ENCODE measurements around the gene ANKRD11.
"Not testable (repeated sequence)": the region's sequence is repeated elsewhere in the genome, so short reads cannot be mapped to it uniquely, and the experiment has no call there.

The ANKRD11 gene

GRCh38 chr16:89434490-89434889 is 55.9 kb downstream of the ANKRD11 start:
- DNase-seq (ENCODE audit: extremely low read depth, low read depth): no peak

GRCh38 chr16:89433363-89433984 is 56.9 kb downstream of the ANKRD11 start:
- H3K4me3 ChIP-seq (replicated peaks; ENCODE audit: low read depth, low read length); DNase-seq (ENCODE audit: extremely low read depth, low read depth): not testable (repeated sequence)

More at GRCh38 chr16:89434490-89434889, 55.9 kb downstream of the ANKRD11 start:
- no peak overlapping the region for H3K4me3 ChIP-seq (replicated peaks; ENCODE audit: low read depth, low read length)
- no peak for TF ChIP-seq CTCF (IDR thresholded peaks at IDR 0.05; ENCODE audit: low read depth, low read length, missing control alignments)

- no peak overlapping the region; the same call in 1 of the 2 replicates for H3K4me3 ChIP-seq (replicated peaks; ENCODE audit: low read depth, low read length)
- TF ChIP-seq CTCF (IDR thresholded peaks at IDR 0.05; ENCODE audit: low read depth, low read length, missing control alignments): no peak
- no peak for DNase-seq (ENCODE audit: extremely low read depth, low read depth)
These were observed 58.7 kb downstream of the ANKRD11 start for GRCh38 chr16:89431630-89432029.

- peak; percentile 71 for DNase-seq (ENCODE audit: extremely low read depth, low read depth)
- H3K4me3 ChIP-seq (replicated peaks; ENCODE audit: low read depth, low read length): no peak overlapping the region; the same call in 1 of the 2 replicates
- TF ChIP-seq CTCF (IDR thresholded peaks at IDR 0.05; ENCODE audit: low read depth, low read length, missing control alignments): no peak
These were observed 59.2 kb downstream of the ANKRD11 start for GRCh38 chr16:89431158-89431584.

- no peak for TF ChIP-seq CTCF (IDR thresholded peaks at IDR 0.05; ENCODE audit: low read depth, low read length, missing control alignments)
- H3K4me3 ChIP-seq (replicated peaks; ENCODE audit: low read depth, low read length): no peak overlapping the region; the same call in 1 of the 2 replicates
- DNase-seq (ENCODE audit: extremely low read depth, low read depth): no peak
These were observed 59.8 kb downstream of the ANKRD11 start for GRCh38 chr16:89430436-89431157.

GRCh38 chr16:89428605-89429004 is 61.8 kb downstream of the ANKRD11 start:
- DNase-seq (ENCODE audit: extremely low read depth, low read depth); H3K4me3 ChIP-seq (replicated peaks; ENCODE audit: low read depth, low read length): not testable (repeated sequence)

GRCh38 chr16:89426736-89427530 is 63.4 kb downstream of the ANKRD11 start:
- DNase-seq (ENCODE audit: extremely low read depth, low read depth): no peak
- no peak overlapping the region for H3K4me3 ChIP-seq (replicated peaks; ENCODE audit: low read depth, low read length)
- TF ChIP-seq CTCF (IDR thresholded peaks at IDR 0.05; ENCODE audit: low read depth, low read length, missing control alignments): no peak
